ENCODE measurements around the gene CENPB. TPM values are rescaled to one million over a fixed set of nuclear protein-coding genes. Genes with fewer than 3 reads are reported as not detected.

The CENPB gene
- total RNA-seq, 1 donor from 2014 or later = 85.2 TPM

DNA sequence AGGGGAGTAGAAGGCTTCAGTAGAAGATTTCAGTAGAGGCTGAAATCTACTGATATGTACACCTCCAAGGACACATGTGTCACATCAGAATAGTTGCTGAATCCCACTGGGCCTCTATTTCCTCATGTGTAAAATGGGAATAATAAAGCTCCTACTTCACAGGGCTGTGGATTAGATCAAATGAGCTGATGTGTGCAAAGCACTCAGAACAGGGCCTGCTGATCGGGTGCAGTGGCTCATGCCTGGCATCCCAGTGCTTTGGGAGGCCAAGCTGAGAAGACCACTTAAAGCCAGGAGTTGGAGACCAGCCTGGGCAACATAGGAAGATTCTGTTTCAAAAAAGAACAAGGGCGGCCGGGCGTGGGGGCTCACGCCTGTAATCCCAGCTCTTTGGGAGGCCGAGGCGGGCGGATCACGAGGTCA, 25.7 kb upstream of the CENPB start:
- intact Hi-C loops (cut with micrococcal nuclease) = loop anchor here (10.0 kb wide), 1 partner anchor 407 kb away; the partner anchor contains the start of gene DNAAF9

DNA sequence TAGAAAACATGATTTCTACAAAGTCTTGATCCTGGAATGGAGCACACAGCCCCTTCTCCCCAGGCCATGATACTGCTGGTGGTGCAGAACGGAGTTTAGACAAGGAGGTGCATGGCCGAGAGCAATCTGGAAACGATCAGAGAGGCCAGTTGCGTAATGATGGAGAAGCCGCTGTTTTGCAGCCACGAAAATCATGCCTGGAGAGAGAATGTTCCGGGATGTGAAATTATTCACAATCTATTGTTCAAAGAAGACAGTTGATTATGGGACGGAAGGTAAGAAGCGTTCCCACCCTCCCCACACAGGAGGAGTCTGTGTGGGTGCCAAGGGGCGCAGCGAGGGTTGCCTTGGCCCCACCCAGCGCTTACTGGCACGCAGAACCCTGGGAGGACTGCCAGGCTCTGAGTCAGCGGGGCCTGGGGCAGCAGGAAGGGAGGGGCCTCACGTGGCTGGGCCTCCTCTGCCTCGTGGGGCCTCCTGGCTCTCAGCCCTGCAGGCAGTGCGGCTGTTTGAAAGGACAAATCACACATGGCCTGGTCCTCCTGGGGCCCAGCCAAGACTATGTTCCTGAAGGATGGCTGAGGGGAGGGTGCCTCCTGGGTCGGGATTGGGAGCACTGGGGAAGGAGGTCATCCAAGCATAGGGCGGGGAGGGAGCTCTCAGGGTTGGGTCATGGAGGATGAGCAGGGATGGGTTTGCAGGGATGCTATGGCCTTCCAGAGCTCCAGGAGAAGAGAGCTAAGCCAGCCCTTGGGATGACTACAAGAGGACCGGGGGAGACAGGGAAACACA, 25.1 kb upstream of the CENPB start:
- intact Hi-C loops (cut with micrococcal nuclease) = loop anchor here (1.0 to 10.0 kb wide), 5 partner anchors 9 to 407 kb away; partner anchors contain the start of genes AP5S1 and DNAAF9

- intact Hi-C loops (cut with micrococcal nuclease) = no loop called here
These were observed 22.0 kb upstream of the CENPB start for GRCh38 chr20:3808544-3808943.

DNA sequence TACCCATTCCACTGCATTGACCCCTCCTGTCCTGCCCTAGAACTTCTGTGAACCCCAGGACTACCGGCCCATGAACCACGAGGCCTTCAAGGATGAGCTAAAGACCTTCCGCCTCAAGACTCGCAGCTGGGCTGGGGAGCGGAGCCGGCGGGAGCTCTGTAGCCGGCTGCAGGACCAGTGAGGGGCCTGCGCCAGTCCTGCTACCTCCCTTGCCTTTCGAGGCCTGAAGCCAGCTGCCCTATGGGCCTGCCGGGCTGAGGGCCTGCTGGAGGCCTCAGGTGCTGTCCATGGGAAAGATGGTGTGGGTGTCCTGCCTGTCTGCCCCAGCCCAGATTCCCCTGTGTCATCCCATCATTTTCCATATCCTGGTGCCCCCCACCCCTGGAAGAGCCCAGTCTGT, 18.2 kb upstream of the CENPB start:
- intact Hi-C loops (cut with micrococcal nuclease) = no loop called here

GRCh38 chr20:3804254-3804751, 17.8 kb upstream of the CENPB start:
- intact Hi-C loops (cut with micrococcal nuclease) = no loop called here

DNA sequence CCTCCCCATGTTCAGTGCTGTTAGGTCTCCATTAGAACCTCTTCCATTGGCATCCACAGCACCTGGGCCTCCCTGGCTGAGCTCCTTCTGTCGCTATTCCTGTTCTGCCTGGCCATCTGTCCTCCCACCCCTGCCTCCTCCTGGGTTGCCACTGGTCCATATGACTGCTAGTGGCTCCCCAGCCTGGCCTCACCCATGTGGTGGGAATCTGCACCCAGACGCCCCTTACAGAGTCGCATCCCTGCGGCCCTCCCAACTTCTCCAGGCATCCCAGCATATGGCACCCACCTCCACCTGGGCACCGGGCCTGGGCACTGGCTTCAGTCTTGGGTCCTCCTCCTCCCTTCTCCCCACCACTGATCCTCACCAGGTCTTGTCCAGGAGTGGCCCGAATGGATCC, 17.3 kb upstream of the CENPB start:
- intact Hi-C loops (cut with micrococcal nuclease) = no loop called here

DNA sequence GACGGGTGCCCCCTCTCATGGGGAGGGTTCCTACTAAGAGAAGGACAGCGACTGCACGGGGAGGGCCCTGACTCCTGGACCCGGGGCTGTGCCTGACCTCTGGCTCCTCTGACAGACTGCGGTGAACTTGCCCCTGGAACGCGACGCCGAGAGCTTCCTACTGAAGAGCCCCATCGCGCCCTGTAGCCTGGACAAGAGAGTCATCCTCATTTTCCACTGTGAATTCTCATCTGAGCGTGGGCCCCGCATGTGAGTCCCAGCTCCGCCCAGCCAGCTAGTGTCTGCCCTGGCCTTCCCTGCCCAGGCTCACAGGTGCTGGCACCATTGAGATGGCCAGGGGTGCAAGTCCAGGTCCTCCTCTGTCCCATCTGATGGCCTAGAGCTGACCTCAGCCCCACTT, 16.7 kb upstream of the CENPB start:
- intact Hi-C loops (cut with micrococcal nuclease) = no loop called here

GRCh38 chr20:3802524-3803239, 16.1 kb upstream of the CENPB start:
- intact Hi-C loops (cut with micrococcal nuclease) = no loop called here

- intact Hi-C loops (cut with micrococcal nuclease) = no loop called here
These were observed 15.3 kb upstream of the CENPB start for GRCh38 chr20:3801846-3802245.

GRCh38 chr20:3801299-3801698, 14.8 kb upstream of the CENPB start:
- intact Hi-C loops (cut with micrococcal nuclease) = no loop called here

DNA sequence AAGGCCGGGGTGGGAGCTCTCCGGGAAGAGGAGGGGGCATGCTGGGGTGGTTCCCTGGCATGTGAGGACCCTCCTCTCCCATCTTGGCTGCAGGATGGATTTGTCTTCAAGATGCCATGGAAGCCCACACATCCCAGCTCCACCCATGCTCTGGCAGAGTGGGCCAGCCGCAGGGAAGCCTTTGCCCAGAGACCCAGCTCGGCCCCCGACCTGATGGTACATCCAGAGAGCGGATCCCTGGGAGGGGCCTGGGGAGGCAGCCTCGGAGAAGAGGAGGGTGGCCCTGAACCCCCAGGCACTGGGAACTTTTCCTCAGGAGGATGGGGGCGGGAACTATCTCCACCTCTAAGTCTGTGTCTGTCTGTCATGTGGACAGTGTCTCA, 14.3 kb upstream of the CENPB start:
- intact Hi-C loops (cut with micrococcal nuclease) = no loop called here

DNA sequence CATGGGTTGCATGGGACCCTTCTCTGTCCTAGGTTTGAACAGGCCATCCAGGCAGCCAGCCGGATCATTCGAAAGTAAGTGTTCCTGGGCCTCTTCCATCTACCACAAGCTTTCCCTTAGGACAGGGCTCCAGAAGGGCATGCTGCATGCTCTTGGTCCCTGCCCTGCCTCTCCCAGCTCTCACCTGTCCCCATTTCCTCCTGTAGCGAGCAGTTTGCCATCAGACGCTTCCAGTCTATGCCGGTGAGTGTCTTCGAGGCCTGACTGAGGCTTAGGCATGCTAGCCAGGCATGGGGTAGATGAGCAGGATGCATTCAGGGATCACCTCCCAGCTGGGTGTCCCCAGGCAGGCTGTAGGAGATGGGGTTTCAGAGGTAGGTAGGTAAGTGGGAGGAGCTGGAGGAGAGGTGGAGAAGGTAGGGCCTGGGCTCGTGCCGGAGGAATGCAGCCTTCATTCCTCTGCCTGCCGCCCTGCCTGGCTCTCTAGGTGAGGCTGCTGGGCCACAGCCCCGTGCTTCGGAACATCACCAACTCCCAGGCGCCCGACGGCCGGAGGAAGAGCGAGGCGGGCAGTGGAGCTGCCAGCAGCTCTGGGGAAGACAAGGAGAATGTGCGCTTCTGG, 13.8 kb upstream of the CENPB start:
- intact Hi-C loops (cut with micrococcal nuclease) = no loop called here

- intact Hi-C loops (cut with micrococcal nuclease) = loop anchor here (1.0 to 10.0 kb wide), 2 partner anchors 12 to 216 kb away; partner anchors contain the start of gene RNF24
These were observed 12.3 kb upstream of the CENPB start for GRCh38 chr20:3798908-3799248.

- intact Hi-C loops (cut with micrococcal nuclease) = loop anchor here (10.0 kb wide), 1 partner anchor 216 kb away; the partner anchor contains the start of gene RNF24
These were observed 11.8 kb upstream of the CENPB start for GRCh38 chr20:3798373-3798768.

DNA sequence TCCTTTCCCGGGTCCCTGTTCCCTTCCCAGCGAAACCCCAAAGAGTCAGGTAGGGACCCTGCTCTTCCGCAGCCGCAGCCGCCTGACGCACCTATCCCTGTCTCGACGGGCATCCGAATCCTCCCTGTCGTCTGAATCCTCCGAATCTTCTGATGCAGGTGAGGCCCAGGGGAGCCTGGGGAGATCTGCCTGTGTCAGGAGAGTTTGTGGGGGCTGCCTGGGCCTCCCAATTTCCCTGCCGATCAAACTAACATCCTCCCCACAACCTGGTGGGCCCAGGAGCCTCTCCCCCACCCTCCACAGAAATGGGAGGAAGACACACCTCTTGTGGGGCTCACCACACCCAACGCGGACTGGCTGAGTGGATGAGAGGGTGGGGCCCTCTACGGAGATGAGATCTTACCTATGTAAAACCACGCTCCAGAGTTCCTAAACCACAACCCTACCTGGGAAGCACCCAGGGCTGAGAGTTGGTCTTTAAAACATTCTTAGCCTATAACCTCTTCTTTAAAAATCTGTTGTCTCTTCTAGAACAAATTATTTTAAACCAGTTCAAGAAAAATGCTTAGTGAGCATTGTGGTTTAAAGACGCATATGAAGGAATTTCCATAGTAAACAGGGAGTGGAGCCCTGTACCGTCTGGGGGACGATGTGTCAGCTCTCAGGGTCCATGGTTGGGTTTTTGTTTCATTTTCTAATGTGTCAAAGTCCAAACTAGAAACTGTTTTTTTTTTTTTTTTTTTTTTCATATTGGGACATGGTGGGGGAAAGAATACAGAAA, 11.2 kb upstream of the CENPB start:
- intact Hi-C loops (cut with micrococcal nuclease) = loop anchor here (2.0 to 10.0 kb wide), 2 partner anchors 91 to 217 kb away; partner anchors contain the start of genes PANK2 and RNF24

GRCh38 chr20:3797226-3797545, 10.6 kb upstream of the CENPB start:
- intact Hi-C loops (cut with micrococcal nuclease) = loop anchor here (2.0 to 10.0 kb wide), 2 partner anchors 92 to 218 kb away; partner anchors contain the start of genes PANK2 and RNF24

DNA sequence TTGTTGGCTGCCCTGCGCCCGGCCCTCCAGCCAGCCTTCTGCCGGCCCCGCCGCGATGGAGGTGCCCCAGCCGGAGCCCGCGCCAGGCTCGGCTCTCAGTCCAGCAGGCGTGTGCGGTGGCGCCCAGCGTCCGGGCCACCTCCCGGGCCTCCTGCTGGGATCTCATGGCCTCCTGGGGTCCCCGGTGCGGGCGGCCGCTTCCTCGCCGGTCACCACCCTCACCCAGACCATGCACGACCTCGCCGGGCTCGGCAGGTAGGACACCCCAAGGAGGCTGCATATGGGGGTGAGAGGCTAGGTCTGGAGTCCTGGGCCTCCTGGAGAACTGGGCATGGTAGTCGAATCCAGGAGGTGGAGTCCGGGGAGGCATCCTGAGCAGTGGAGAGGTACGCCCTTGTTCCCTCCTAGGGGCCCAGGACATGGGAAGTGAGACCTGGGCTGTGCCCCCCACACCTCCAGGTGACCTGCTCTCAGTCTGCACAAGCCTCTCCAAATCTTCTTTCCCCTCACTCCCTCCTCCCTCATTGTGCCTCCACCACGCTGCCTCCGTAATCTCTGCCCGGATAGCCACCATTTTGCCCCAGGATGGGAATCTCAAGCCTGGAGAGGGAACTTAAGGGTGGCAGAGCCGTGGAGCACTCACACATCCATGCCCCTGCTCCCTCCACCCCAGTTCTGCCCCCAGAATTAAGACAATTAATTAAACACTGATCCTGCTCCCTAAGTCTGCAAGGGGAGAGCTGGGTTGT, 10.1 kb upstream of the CENPB start:
- intact Hi-C loops (cut with micrococcal nuclease) = loop anchor here (1.0 to 10.0 kb wide), 3 partner anchors 24 to 218 kb away; partner anchors contain the start of genes AP5S1, PANK2 and RNF24

GRCh38 chr20:3795511-3796468, 9.2 kb upstream of the CENPB start, which contains the start of gene CDC25B:
CDC25B (plus strand) TSS chr20:3796310; CDS start chr20:3796532, 222 bp downstream.
- intact Hi-C loops (cut with micrococcal nuclease) = loop anchor here (1.0 to 10.0 kb wide), 4 partner anchors 16 to 219 kb away; partner anchors contain the start of genes AP5S1, PANK2 and RNF24

Measured in T-helper 2 cell treated with Interferon-gamma antibody and Interleukin-4, amounts not matched to agents 100 ng/mL and 5 ng/mL, for 36 hours (primary cell).